Testis (tissue), 2 donors: ENCODE measurements around the gene MZB1.
"Not testable (repeated sequence)": the region's sequence is repeated elsewhere in the genome, so short reads cannot be mapped to it uniquely, and the experiment has no call there.

Experiments
- CTCF ChIP-seq, 3 experiments: fragments of 450-650 bp in 2 of 3; fragments of 200-600 bp in 1 of 3; sonication (generic) in 1 of 3; IDR thresholded peaks; one replicate each; pipeline ENCODE4 v1.5.1; 2016 to 2019; ENCODE audit warnings: antibody characterized with exemption in 3 of 3, mild to moderate bottlenecking in 2 of 3, moderate library complexity in 1 of 3
- POLR2A ChIP-seq: fragments of 450-650 bp; IDR thresholded peaks from one replicate; pipeline ENCODE4 v1.6.1; 2017; ENCODE audit warnings: antibody characterized with exemption, mild to moderate bottlenecking, moderate library complexity

DNA sequence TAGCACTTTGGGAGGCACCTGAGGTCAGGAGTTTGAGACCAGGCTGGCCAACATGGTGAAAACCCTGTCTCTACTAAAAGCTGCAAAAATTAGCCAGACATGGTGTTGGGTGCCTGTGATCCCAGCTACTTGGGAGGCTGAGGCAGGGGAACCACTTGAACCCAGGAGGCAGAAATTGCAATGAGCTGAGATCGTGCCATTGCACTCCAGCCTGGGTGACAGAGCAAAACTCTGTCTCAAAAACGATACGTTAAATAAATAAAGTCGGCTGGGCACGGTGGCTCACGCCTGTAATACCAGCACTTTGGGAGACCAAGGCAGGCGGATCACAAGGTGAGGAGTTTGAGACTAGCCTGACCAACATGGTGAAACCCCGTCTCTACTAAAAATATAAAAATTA lies 33.8 kb downstream of the MZB1 start:
- TF ChIP-seq POLR2A; CTCF (IDR thresholded peaks at IDR 0.05): not testable (repeated sequence)
